ENCODE data around the gene OR1J4.

OR1J4 gene

DNA sequence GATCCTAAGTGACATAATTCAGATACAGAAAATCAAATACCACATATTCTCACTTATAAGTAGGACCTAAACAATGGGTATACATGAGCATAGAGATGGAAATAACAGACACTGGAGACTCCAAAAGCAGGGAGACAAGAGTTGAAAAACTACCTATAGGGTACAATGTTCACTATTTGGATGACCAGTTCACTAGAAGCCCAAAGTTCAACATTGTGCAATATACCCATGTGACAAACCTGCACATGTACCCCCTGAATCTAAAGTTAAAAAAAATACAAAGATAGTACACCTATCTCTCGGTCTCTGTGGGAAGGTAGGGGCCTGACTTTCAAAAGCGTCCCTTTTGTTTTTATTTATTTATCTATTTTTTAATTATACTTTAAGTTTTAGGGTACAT lies 19.8 kb downstream of the OR1J4 start:
- no peaks in the 10 kb centered on the region for H3K36me3 ChIP-seq (ENCODE audit: insufficient read depth, low read length)
- H3K4me1 ChIP-seq (ENCODE audit: insufficient read depth, low read length) = no peaks in the 10 kb centered on the region
- H3K9ac ChIP-seq (ENCODE audit: low read depth, low read length) = no peak overlapping the region
- H3K9me3 ChIP-seq (ENCODE audit: control insufficient read depth, insufficient read depth, low read length) = peaks cover 4% of the 10 kb centered on the region

DNA sequence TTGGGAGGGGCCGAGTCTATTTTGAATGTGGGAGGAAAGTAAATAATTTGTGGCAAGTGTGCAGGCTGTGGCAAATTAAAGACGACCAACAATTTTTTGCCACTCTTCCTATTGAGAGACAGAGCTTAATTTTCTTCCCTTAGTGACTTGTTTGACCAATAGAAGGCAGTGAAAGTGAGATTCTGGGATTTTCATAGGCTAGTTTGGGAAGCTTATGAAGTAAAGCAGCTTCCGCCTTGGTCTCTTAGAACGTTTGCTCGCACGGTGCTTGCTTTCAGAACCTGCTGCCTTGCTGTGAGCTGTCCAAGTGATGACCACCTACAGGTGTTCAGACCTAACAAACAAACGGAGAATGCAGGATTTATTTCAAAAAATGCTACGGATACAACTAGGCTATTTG lies 27.3 kb downstream of the OR1J4 start:
- Histone ChIP-seq H3K9ac (ENCODE audit: low read depth, low read length) (no peak overlapping the region), H3K4me1 (ENCODE audit: insufficient read depth, low read length) (no peaks in the 10 kb centered on the region), H3K36me3 (ENCODE audit: insufficient read depth, low read length) (no peaks in the 10 kb centered on the region), H3K9me3 (ENCODE audit: control insufficient read depth, insufficient read depth, low read length) (no peaks in the 10 kb centered on the region)

DNA sequence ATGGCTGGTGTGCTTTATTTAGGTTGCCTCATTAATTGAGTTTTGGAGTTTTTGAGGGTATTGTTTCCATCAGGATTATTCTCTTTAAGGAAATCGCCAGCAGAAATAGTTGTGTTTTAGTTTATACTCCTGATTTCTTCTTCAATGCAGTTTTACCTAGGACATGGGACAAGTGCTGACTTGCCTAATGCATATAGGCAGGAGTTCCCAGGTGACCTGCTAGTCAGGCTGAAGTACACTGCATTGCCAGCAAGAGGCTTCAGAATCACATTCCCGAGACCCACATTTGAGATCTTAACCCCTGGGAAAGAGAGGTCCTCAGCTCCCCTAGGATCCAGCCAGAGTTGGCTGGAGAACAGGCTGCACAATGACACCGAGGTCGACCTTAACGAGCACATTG lies 32.4 kb downstream of the OR1J4 start:
- Histone ChIP-seq H3K4me1 (ENCODE audit: insufficient read depth, low read length) (no peaks in the 10 kb centered on the region), H3K9ac (ENCODE audit: low read depth, low read length) (no peak overlapping the region), H3K36me3 (ENCODE audit: insufficient read depth, low read length) (no peaks in the 10 kb centered on the region), H3K9me3 (ENCODE audit: control insufficient read depth, insufficient read depth, low read length) (no peaks in the 10 kb centered on the region)

DNA sequence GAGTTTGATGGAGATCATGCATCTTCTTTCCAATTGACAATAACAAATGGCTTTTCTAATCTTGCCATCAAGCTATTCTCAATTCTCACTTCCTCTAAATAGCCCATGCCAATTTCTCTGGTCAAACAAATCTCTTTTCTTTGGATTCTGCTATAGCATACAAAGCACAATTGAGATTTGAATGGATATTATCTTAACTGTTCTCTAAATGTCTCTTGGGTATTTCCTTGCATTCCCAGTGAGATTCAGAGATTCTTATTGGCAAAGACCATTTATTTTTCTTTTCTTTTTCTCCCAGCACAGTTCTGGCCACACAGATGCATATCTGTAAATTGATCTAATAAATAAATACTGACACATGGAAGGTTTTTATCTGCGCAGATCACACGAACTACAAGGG lies 33.9 kb downstream of the OR1J4 start, which contains the start of gene OR1N2:
TSS of gene OR1N2 (plus strand) at position 301 of the 400 bp plus-strand sequence. CDS start 100 bp downstream, outside the sequence.
- Histone ChIP-seq H3K9me3 (ENCODE audit: control insufficient read depth, insufficient read depth, low read length) (no peaks in the 10 kb centered on the region), H3K4me1 (ENCODE audit: insufficient read depth, low read length) (no peaks in the 10 kb centered on the region), H3K9ac (ENCODE audit: low read depth, low read length) (no peak within 1 kb of the TSS)

DNA sequence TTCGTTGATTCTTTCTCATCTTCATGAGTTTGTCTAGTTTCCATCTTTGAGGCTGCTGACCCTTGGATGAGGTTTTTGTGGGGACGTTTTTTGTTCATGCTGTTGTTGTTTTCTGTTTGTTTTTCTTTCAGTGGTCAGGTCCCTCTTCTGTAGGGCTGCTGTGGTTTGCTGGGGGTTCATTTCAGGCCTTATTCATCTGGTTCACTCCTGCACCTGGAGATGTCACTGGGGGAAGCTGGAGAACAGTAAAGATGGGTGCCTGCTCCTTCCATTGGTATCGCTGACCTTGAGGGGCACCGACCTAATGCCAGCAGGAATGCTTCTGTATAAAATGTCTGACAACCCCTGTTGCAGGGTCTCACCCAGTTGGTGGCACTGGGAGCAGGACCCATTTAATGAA lies 42.5 kb downstream of the OR1J4 start:
- Histone ChIP-seq H3K36me3 (ENCODE audit: insufficient read depth, low read length) (no peaks in the 10 kb centered on the region), H3K9me3 (ENCODE audit: control insufficient read depth, insufficient read depth, low read length) (no peaks in the 10 kb centered on the region; the same call in 1 of the 2 replicates)

More for the DNA sequence above, 33.9 kb downstream of the OR1J4 start, which contains the start of gene OR1N2:
- no peaks in the 10 kb centered on the region for H3K36me3 ChIP-seq (ENCODE audit: insufficient read depth, low read length)

DNA sequence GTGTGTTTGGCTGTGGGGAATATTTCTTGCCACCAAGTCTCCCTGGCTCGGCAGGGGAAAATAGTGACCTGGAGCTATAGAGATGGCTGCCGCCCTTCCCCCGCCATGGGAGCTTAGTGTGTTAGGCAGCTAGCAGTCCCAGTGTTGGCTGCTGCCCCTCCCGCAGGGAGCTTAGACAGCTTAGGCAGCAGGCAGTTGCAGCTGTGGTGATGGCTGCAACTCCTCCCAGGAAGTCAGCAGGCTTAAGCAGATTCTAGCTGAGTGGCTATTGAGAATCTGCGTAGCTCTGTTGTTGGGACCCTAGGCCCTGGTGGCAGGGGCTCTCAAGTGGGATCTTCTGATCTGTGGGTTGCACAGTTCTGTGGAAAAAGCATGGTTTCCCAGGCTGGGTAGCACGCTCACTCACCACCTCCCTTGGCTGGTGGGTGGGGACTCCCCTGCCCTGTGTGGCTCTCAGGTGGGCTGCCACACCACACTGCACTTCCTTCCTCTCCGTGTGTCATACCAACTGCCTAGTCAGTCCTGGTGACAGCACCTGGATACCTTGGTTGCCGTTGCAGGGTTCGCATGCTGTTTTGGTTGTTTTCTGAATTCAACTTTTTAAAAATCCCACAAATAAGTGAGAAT lies 43.3 kb downstream of the OR1J4 start:
- Histone ChIP-seq H3K9ac (ENCODE audit: low read depth, low read length) (no peak overlapping the region; the same call in 1 of the 2 replicates), H3K36me3 (ENCODE audit: insufficient read depth, low read length) (no peaks in the 10 kb centered on the region), H3K4me1 (ENCODE audit: insufficient read depth, low read length) (no peaks in the 10 kb centered on the region), H3K9me3 (ENCODE audit: control insufficient read depth, insufficient read depth, low read length) (no peaks in the 10 kb centered on the region; the same call in 1 of the 2 replicates)

More for the DNA sequence above, 42.5 kb downstream of the OR1J4 start:
- H3K9ac ChIP-seq (ENCODE audit: low read depth, low read length) = no peak overlapping the region; the same call in 1 of the 2 replicates
- H3K4me1 ChIP-seq (ENCODE audit: insufficient read depth, low read length) = no peaks in the 10 kb centered on the region

DNA sequence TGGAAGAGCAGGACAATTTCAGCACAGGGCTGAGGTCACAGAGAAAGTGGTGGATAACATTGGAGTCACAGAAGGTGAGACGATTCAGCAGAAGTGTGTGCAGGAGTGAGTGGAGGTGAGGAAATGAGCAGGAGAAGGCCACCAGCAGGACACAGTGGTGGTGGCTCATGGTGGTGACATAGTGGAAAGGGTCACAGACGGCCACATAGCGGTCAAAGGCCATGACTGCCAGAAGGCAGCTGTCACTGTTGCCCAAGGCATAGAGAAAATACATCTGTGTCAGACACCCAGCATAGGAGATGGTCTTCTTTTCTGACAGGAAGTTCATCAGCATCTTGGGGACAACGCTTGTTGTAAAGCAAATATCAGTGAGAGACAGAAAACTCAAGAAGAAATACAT lies 49.0 kb downstream of the OR1J4 start:
- H3K36me3 ChIP-seq (ENCODE audit: insufficient read depth, low read length) = no peaks in the 10 kb centered on the region
- H3K9ac ChIP-seq (ENCODE audit: low read depth, low read length) = no peak overlapping the region
- H3K9me3 ChIP-seq (ENCODE audit: control insufficient read depth, insufficient read depth, low read length) = no peaks in the 10 kb centered on the region; the same call in 1 of the 2 replicates
- H3K4me1 ChIP-seq (ENCODE audit: insufficient read depth, low read length) = no peaks in the 10 kb centered on the region

All from ES-I3 (cell line).